GM13976 (cell line): ENCODE measurements around the gene ZNF750.
A peak's percentile ranks its signal among the peaks of the same experiment; 100 is the strongest.

ENCODE experiments used
- DNase-seq: peaks from one replicate; pipeline ENCODE4 v3.0.0; 2012; ENCODE audit warnings: low spot score
- CTCF ChIP-seq: IDR thresholded peaks from 2 replicates; pipeline ENCODE4 v1.5.1; 2012; ENCODE audit warnings: borderline replicate concordance, mild to moderate bottlenecking; ENCODE audit not compliant: insufficient read depth; ENCODE audit errors: extremely low read depth, missing control alignments, control extremely low read depth
- in situ Hi-C: fragments of 300-500 bp; cut with MboI; formaldehyde crosslinking; loops from one replicate; pipeline ENCODE4 v1.12.0; 2022; ENCODE audit warnings: low sequenced_read_pairs, mixed read lengths, inconsistent platforms; ENCODE audit not compliant: unreplicated experiment

ZNF750 gene

GRCh38 chr17:82871776-82872561 is 32.1 kb upstream of the ZNF750 start:
- no peak for DNase-seq
- in situ Hi-C loops = no loop called here
- no peak for TF ChIP-seq CTCF

GRCh38 chr17:82871056-82871775 is 31.4 kb upstream of the ZNF750 start:
- in situ Hi-C loops = no loop called here
- TF ChIP-seq CTCF = peak; percentile 30
- peak; percentile 86 for DNase-seq

GRCh38 chr17:82870541-82870940 is 30.7 kb upstream of the ZNF750 start:
- TF ChIP-seq CTCF = no peak
- DNase-seq = no peak
- in situ Hi-C loops = no loop called here

GRCh38 chr17:82870091-82870491 is 30.3 kb upstream of the ZNF750 start:
- in situ Hi-C loops = no loop called here
- DNase-seq = no peak
- no peak for TF ChIP-seq CTCF

GRCh38 chr17:82869536-82869935 is 29.7 kb upstream of the ZNF750 start:
- TF ChIP-seq CTCF = no peak
- in situ Hi-C loops = no loop called here
- DNase-seq = no peak

- TF ChIP-seq CTCF = no peak
- no peak for DNase-seq
- in situ Hi-C loops = no loop called here
Measured at GRCh38 chr17:82868715-82869131, 28.9 kb upstream of the ZNF750 start.
